C4-2B (cell line): Measurements from ENCODE around the gene ISY1.

Experiments
- H3K27ac ChIP-seq: fragments of 450-650 bp; 2 replicates; pipeline ENCODE4 v1.5.1; 2017
- ZFX ChIP-seq: fragments of 450-650 bp; IDR thresholded peaks from 2 replicates; pipeline ENCODE4 v1.6.1; 2017
- TF ChIP-seq, protein P1 (sequence below): fragments of 450-650 bp; conservative IDR thresholded peaks from 2 replicates; pipeline ENCODE4 v1.5.1; 2017; ENCODE audit warnings: mild to moderate bottlenecking

ISY1 gene

DNA sequence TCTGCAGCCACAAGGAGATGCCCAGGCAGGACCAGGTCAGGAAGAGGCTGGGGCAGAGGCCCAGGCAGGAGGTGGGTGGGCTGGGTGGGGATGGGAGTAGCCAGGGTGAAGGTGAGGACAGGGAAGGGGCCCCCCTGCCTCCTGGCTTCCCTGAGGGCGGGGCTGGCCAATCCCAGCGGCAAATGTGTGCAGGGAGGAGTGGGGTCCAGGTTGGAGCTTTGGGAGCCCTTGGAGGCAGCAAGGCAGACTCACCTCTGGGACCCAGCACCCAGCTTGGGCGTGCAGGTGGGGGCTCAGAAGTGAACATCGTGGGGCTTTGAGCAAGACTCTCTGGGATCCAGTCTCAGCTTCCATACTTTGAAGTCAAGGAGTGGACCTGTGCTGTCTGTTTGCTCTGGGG, 75.0 kb downstream of the ISY1 start:
- no peak overlapping the region for H3K27ac ChIP-seq
- TF ChIP-seq, protein P1, sequence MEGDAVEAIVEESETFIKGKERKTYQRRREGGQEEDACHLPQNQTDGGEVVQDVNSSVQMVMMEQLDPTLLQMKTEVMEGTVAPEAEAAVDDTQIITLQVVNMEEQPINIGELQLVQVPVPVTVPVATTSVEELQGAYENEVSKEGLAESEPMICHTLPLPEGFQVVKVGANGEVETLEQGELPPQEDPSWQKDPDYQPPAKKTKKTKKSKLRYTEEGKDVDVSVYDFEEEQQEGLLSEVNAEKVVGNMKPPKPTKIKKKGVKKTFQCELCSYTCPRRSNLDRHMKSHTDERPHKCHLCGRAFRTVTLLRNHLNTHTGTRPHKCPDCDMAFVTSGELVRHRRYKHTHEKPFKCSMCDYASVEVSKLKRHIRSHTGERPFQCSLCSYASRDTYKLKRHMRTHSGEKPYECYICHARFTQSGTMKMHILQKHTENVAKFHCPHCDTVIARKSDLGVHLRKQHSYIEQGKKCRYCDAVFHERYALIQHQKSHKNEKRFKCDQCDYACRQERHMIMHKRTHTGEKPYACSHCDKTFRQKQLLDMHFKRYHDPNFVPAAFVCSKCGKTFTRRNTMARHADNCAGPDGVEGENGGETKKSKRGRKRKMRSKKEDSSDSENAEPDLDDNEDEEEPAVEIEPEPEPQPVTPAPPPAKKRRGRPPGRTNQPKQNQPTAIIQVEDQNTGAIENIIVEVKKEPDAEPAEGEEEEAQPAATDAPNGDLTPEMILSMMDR, result no peak
- no peak for TF ChIP-seq ZFX

DNA sequence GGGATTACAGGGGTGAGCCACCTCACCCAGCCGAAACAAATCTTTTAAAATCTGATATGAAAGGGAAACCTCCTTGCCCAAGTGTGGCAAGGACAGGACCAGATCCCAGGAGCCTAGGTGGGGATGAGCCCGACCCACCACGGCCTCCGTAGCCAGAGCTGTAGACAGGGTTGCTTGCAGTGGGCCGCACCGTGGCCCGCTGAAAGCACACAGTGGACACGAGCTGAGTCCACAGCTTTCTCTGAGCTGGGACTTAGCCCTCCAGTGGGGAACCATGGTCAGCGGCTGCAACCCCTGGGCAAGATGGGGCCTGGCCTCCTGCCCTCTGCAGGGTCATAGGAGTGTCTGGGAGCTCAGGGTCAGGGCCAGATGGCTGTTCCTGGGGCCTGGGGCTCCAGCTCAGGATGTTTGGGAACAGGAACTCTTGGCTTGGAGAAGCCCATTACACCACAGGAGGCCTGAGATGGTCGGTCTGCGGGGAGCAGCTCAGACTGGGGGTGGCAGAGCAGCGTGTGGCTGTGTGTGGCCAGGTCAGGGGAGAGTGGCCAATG, 75.6 kb downstream of the ISY1 start:
- TF ChIP-seq ZFX, result no peak
- TF ChIP-seq, protein P1, result no peak
- no peak overlapping the region for H3K27ac ChIP-seq

DNA sequence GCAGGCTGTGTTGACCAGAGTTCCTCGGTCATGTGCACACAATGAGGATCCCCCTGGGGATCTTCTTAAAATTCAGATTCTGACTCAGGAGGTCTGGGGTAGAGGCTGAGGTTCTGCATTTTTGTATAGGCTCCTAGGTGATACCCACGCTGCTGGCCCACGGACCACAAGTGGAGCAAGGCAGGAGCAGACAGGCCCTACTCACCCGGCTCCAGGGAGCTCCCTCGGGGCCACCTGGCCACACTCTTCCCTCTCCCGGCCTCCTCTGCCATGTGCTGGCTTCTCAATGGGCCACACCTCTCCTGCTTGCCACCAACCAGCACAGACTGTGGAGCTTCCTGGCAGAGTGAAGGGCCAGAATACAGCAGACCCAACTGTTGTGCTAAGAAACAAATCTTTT, 76.4 kb downstream of the ISY1 start:
- no peak overlapping the region for H3K27ac ChIP-seq
- no peak for TF ChIP-seq ZFX
- TF ChIP-seq, protein P1, result no peak

DNA sequence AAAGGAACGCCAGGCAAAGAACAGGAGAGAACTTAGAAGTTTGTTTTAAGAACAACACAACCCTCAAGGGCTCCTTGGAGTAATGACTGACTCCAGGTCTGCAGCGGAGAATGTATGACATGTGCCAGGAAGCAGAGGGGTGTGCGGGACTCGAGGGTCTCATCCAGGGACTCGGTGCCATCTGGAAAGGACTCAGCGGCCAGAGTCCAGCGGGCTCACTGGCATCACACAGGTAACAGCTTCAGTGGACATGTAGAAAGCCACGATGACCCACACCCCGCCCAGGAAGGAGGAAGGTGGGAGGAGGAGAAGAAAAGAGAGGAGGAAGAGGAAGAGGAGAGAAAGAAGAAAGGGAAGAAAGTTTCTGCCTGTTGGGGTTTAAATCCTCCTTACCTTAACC, 78.8 kb downstream of the ISY1 start:
- no peak overlapping the region for H3K27ac ChIP-seq
- TF ChIP-seq, protein P1, result no peak
- TF ChIP-seq ZFX, result no peak

DNA sequence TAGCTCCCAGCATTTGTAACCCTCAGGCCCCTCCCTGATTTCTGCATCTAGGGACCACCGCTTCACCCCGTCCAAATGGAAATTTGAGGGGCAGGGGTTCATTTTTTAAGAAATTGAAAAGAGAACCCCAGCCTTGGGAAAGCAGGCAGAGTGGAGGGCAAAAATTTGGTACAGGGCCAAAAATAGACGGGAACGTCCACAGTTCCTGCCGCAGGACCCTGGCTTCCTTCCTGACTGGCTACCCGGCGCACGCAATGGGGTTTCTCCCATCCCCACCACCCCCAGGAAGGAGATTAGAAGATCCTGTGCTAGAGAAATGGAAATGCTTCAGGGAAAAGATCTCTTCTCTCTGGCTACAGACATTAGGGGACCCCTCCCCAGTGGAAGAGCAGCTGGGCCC, 79.4 kb downstream of the ISY1 start:
- TF ChIP-seq, protein P1, result no peak
- TF ChIP-seq ZFX, result no peak

DNA sequence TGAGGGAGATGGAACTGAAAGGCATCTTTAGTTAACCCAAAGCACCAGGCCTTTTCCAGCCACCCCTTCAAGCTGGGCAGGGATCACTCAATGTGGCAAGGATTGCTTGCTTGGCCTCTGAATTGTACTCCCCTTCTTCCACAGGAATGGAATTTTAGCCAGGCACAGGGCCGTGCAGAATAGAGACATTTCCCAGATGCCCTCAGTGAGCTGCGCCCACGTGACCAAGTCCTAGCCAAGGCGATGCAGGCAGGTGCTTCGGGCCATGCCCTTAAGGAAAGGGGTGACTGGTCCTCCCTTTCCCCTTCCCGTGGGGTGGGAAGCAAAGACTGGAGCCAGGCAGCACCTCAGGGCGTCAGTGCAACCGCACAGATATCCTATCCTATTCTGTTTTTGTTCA, 82.4 kb downstream of the ISY1 start:
- no peak overlapping the region for H3K27ac ChIP-seq
- no peak for TF ChIP-seq ZFX
- TF ChIP-seq, protein P1, result no peak

More for the DNA sequence above, 79.4 kb downstream of the ISY1 start:
- no peak overlapping the region for H3K27ac ChIP-seq
